HEK293 (cell line): ENCODE data around the gene GLIS1.

Source experiments
- CTCF ChIP-seq: fragments of 450-650 bp; formaldehyde crosslinking; IDR thresholded peaks from 2 replicates; pipeline ENCODE4 v1.5.1; 2016; ENCODE audit warnings: missing biosample characterization, missing genetic modification characterization
- ZBTB21 ChIP-seq: fragments of 450-650 bp; formaldehyde crosslinking; IDR thresholded peaks from 2 replicates; pipeline ENCODE4 v1.5.1; 2017; ENCODE audit warnings: missing biosample characterization, missing genetic modification characterization
- ZNF48 ChIP-seq: fragments of 450-650 bp; formaldehyde crosslinking; IDR thresholded peaks from 2 replicates; pipeline ENCODE4 v1.5.1; 2016; ENCODE audit warnings: missing biosample characterization, missing genetic modification characterization
- ZNF629 ChIP-seq: fragments of 450-650 bp; formaldehyde crosslinking; IDR thresholded peaks from 2 replicates; pipeline ENCODE4 v1.5.1; 2017; ENCODE audit warnings: missing biosample characterization, missing genetic modification characterization
- ZSCAN30 ChIP-seq: fragments of 450-650 bp; IDR thresholded peaks from 2 replicates; pipeline ENCODE4 v1.5.1; 2018; ENCODE audit warnings: missing biosample characterization, mild to moderate bottlenecking, missing genetic modification characterization, moderate library complexity

DNA sequence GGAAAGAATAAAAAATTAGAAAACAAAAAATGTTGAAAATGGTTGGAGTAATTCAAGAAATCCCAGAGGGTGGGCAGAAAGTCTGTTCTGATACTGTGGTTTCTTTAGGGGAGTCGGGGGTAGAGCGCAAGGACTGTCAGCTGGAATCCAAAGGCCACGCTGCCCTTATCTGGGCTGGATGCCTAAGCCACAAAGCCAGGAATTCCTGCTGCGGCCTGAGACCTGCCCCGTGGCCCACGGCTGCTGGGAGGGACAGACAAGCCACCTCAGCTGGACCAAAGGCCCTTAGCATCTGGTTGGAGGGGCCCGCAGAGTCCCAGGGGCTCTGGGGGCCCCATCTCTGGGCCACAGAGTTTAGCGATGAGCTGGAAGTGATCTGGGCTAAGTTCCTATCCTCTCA is 219.5 kb downstream of the GLIS1 start:
- TF ChIP-seq ZSCAN30 (tag by site-specific recombination) (no peak), CTCF (tag by site-specific recombination) (no peak), ZBTB21 (tag by site-specific recombination) (no peak), ZNF48 (tag by site-specific recombination) (no peak), ZNF629 (tag by site-specific recombination) (no peak)
